Mammary epithelial cell (primary cell): ENCODE results near the gene IDS.
"Not testable (repeated sequence)": the region's sequence is repeated elsewhere in the genome, so short reads cannot be mapped to it uniquely, and the experiment has no call there.

ENCODE experiments used
- CTCF ChIP-seq, 2 donors: IDR thresholded peaks in 1 of 2; conservative IDR thresholded peaks in 1 of 2; 2 replicates each; pipeline ENCODE4 v1.5.1; 2011 to 2012; ENCODE audit warnings: inconsistent platforms in 2 of 2, low read length in 2 of 2, mild to moderate bottlenecking in 2 of 2, control low read depth in 1 of 2, low read depth in 1 of 2; ENCODE audit not compliant: insufficient read depth in 1 of 2; ENCODE audit errors: extremely low read depth in 1 of 2
- EZH2 ChIP-seq: IDR thresholded peaks from 2 replicates; pipeline ENCODE4 v1.6.1; 2012; ENCODE audit warnings: low read length, inconsistent platforms, borderline replicate concordance

GRCh38 chrX:149551939-149552248, 46.8 kb upstream of the IDS start:
- not testable (repeated sequence) for TF ChIP-seq EZH2; CTCF (conservative IDR thresholded peaks at IDR 0.05 in 1 of 2, IDR thresholded peaks at IDR 0.05 in 1 of 2; ENCODE audit: extremely low read depth in 1 of 2, insufficient read depth in 1 of 2, low read depth in 1 of 2, low read length in 2 of 2)
